A549 (cell line): ENCODE data around the gene TOX2. TPM values are rescaled to one million over a fixed set of nuclear protein-coding genes. Genes with fewer than 3 reads are reported as not detected.

Experiments used
- ATAC-seq, 2 experiments: fragments of 200-7000 bp in 1 of 2; fragments of >200 bp in 1 of 2; cut with Nextera tagmentation in 1 of 2; cut with Tn5 transposase in 1 of 2; 3 replicates each; pipeline versions ENCODE4 v1.8.0 to v1.9.1; 2018 to 2020; ENCODE audit warnings: mild to moderate bottlenecking in 1 of 2, moderate library complexity in 1 of 2
- CTCF ChIA-PET: fragments of 300-600 bp; sonication (Branson Sonifier 250); formaldehyde crosslinking; extraction: SDS; loops from one replicate; lab custom pipeline; 2021; ENCODE audit warnings: antibody characterized with exemption, inconsistent platforms; lab: Yijun Ruan, JAX
- POLR2A ChIA-PET: fragments of 350-600 bp; formaldehyde crosslinking; extraction: SDS; loops from one replicate; lab custom pipeline; 2021; ENCODE audit warnings: antibody characterized with exemption, inconsistent platforms; lab: Yijun Ruan, JAX
- DNase-seq, 2 experiments: peaks; one replicate each; pipeline versions ENCODE4 v3.0.0 to v3.0.0-alpha.2; 2011 to 2016; ENCODE audit warnings: low read depth in 1 of 2, low spot score in 1 of 2
- FAIRE-seq: peaks from 2 replicates; lab custom pipeline; 2011; peaks lifted over from hg19 to GRCh38; lab: Jason Lieb, UNC
- H3K27ac ChIP-seq, 2 experiments: fragments of >200 bp; sonication (Bioruptor Twin); formaldehyde crosslinking; 3 replicates each; pipeline ENCODE4 v1.5.1; 2016 to 2017
- H3K4me1 ChIP-seq: fragments of >200 bp; sonication (Bioruptor Twin); formaldehyde crosslinking; 3 replicates; pipeline ENCODE4 v1.6.1; 2016
- H3K4me2 ChIP-seq: fragments of >200 bp; sonication (Bioruptor Twin); formaldehyde crosslinking; 3 replicates; pipeline ENCODE4 v1.6.1; 2016
- H3K4me3 ChIP-seq: fragments of >200 bp; sonication (Bioruptor Twin); formaldehyde crosslinking; 3 replicates; pipeline ENCODE4 v1.5.1; 2016
- H3K9me3 ChIP-seq: fragments of >200 bp; sonication (Bioruptor Twin); formaldehyde crosslinking; 3 replicates; pipeline ENCODE4 v1.6.1; 2016
- ATOH8 ChIP-seq: fragments of 250-450 bp; sonication (Bioruptor Pico); IDR thresholded peaks from 2 replicates; pipeline ENCODE4 v1.5.0; 2020; ENCODE audit warnings: low read depth, mild to moderate bottlenecking, moderate library complexity
- CBX2 ChIP-seq: fragments of 200-600 bp; sonication (generic); IDR thresholded peaks from 2 replicates; pipeline ENCODE4 v1.6.1; 2016; ENCODE audit warnings: low read depth, mild to moderate bottlenecking, borderline replicate concordance
- EHF ChIP-seq: fragments of 250-450 bp; sonication (Bioruptor Pico); IDR thresholded peaks from 2 replicates; pipeline ENCODE4 v1.5.0; 2020; ENCODE audit warnings: mild to moderate bottlenecking
- EP300 ChIP-seq, 2 experiments: fragments of >200 bp; sonication (Bioruptor Twin); formaldehyde crosslinking; IDR thresholded peaks; 2 replicates in 1 of 2; 3 replicates in 1 of 2; pipeline ENCODE4 v1.6.1; 2016 to 2017
- FOXS1 ChIP-seq: fragments of 250-450 bp; sonication (Bioruptor Pico); IDR thresholded peaks from 2 replicates; pipeline ENCODE4 v1.5.0; 2020; ENCODE audit warnings: mild to moderate bottlenecking, moderate library complexity
- HES2 ChIP-seq: fragments of >200 bp; sonication (Bioruptor Twin); formaldehyde crosslinking; IDR thresholded peaks from 2 replicates; pipeline ENCODE4 v1.6.1; 2016
- HEYL ChIP-seq: fragments of 250-450 bp; sonication (Bioruptor Pico); IDR thresholded peaks from 2 replicates; pipeline ENCODE4 v1.8.0; 2021; ENCODE audit warnings: mild to moderate bottlenecking, moderate library complexity
- HMGXB4 ChIP-seq: fragments of 250-450 bp; sonication (Bioruptor Pico); IDR thresholded peaks from 2 replicates; pipeline ENCODE4 v1.5.0; 2021; ENCODE audit warnings: mild to moderate bottlenecking, moderate library complexity, borderline replicate concordance
- HOXA7 ChIP-seq: fragments of 250-450 bp; sonication (Bioruptor Pico); IDR thresholded peaks from 2 replicates; pipeline ENCODE4 v1.5.0; 2020; ENCODE audit warnings: mild to moderate bottlenecking, moderate library complexity
- HOXB5 ChIP-seq: fragments of 250-450 bp; sonication (Bioruptor Pico); IDR thresholded peaks from 2 replicates; pipeline ENCODE4 v1.5.0; 2020; ENCODE audit warnings: mild to moderate bottlenecking, moderate library complexity
- JUN ChIP-seq, 2 experiments: fragments of >200 bp; sonication (Bioruptor Twin); formaldehyde crosslinking; IDR thresholded peaks; 2 replicates in 1 of 2; 3 replicates in 1 of 2; pipeline ENCODE4 v1.6.1; 2016 to 2017
- KDM1A ChIP-seq: fragments of 200-600 bp; sonication (generic); IDR thresholded peaks from 2 replicates; pipeline ENCODE4 v1.6.1; 2016; ENCODE audit warnings: low read depth, mild to moderate bottlenecking
- MAX ChIP-seq: IDR thresholded peaks from 2 replicates; pipeline ENCODE4 v1.6.1; 2012
- PBX3 ChIP-seq: IDR thresholded peaks from 2 replicates; pipeline ENCODE4 v1.6.1; 2012
- PHF8 ChIP-seq: fragments of 200-600 bp; sonication (generic); IDR thresholded peaks from 2 replicates; pipeline ENCODE4 v1.6.1; 2016; ENCODE audit warnings: low read depth, mild to moderate bottlenecking, antibody characterized with exemption, moderate library complexity, borderline replicate concordance
- POLR2A ChIP-seq: IDR thresholded peaks from 2 replicates; pipeline ENCODE4 v1.6.1; 2012; ENCODE audit warnings: mild to moderate bottlenecking, low read length
- RARB ChIP-seq: fragments of 250-450 bp; sonication (Bioruptor Pico); IDR thresholded peaks from 2 replicates; pipeline ENCODE4 v1.8.0; 2021; ENCODE audit warnings: mild to moderate bottlenecking, moderate library complexity
- REST ChIP-seq: fragments of 200-600 bp; sonication (generic); IDR thresholded peaks from 2 replicates; pipeline ENCODE4 v1.6.1; 2016; ENCODE audit warnings: antibody characterized with exemption, mild to moderate bottlenecking, moderate library complexity
- RFX5 ChIP-seq: fragments of 450-650 bp; IDR thresholded peaks from 2 replicates; pipeline ENCODE4 v1.7.1; 2014; ENCODE audit warnings: antibody characterized with exemption, mild to moderate bottlenecking, moderate library complexity
- SREBF2 ChIP-seq: fragments of 450-650 bp; IDR thresholded peaks from 2 replicates; pipeline ENCODE4 v1.6.1; 2014; ENCODE audit warnings: mild to moderate bottlenecking, moderate library complexity
- WGBS: methylation state at CpG from one replicate; pipeline ENCODE4 v1.1.6; 2017; ENCODE audit errors: missing lambda C conversion rate; 5-methylcytosine and 5-hydroxymethylcytosine counted together
- polyA plus RNA-seq, 4 experiments: library from polyadenylated mRNA; depleted of rRNA in 3 of 4; stranded (reverse); fragments of >200 nt; fragmentation: RNase III in 1 of 4; extraction: RNeasy Plus Mini Kit Qiagen cat#74134 plus additional on column Dnase treatment in 1 of 4; gene quantifications; 2 replicates in 3 of 4; 3 replicates in 1 of 4; pipeline ENCODE4 v1.2.3, GENCODE V29; 2011 to 2017

Gene TOX2
- polyA plus RNA-seq, 2 of the 4 experiments (the other 2 are of a cell fraction): 2.5 to 5.3 TPM

- TF ChIP-seq HOXA7: no peak
- no peak for TF ChIP-seq RARB (CRISPR knock-in tag)
- no peak for TF ChIP-seq HOXB5
- TF ChIP-seq REST: no peak
- TF ChIP-seq JUN (IDR thresholded peaks at IDR 0.05): no peak
- H3K4me1 ChIP-seq: peaks cover 29% of the 10 kb centered on the region
- FAIRE-seq (no peak), DNase-seq (no peak), ATAC-seq (no peak)
- H3K4me2 ChIP-seq: no peak overlapping the region
- no peak overlapping the region for H3K4me3 ChIP-seq
- 93% methylated on average over 2 of the region's 2 CpGs for WGBS
- POLR2A ChIA-PET: no interaction called here
- H3K27ac ChIP-seq: peak overlapping the region in 1 of 2 experiments; percentile 68; a peak in 2 of 6 replicates
- no peaks in the 10 kb centered on the region for H3K9me3 ChIP-seq
- CTCF ChIA-PET: interaction anchor here (0.5 kb wide), 1 partner anchor 403 kb away, joined by 5 read pairs; no protein-coding TSS in a partner anchor
Measured at GRCh38 chr20:43946206-43946491, 31.5 kb downstream of the TOX2 start.

GRCh38 chr20:43946659-43947315 is 32.1 kb downstream of the TOX2 start:
- ATAC-seq (no peak), DNase-seq (no peak), FAIRE-seq (no peak)
- CTCF ChIA-PET: interaction anchor here (1.1 kb wide), 1 partner anchor 102 kb away, joined by 3 read pairs; no protein-coding TSS in a partner anchor
- H3K4me2 ChIP-seq: no peak overlapping the region
- no peaks in the 10 kb centered on the region for H3K9me3 ChIP-seq
- no peak overlapping the region for H3K4me3 ChIP-seq
- H3K27ac ChIP-seq: peak overlapping the region in 1 of 2 experiments; percentile 38; a peak in 3 of 6 replicates
- TF ChIP-seq CBX2 (no peak), ATOH8 (CRISPR knock-in tag) (no peak), SREBF2 (no peak), PBX3 (no peak), HMGXB4 (CRISPR knock-in tag) (no peak), KDM1A (no peak), EHF (no peak), FOXS1 (CRISPR knock-in tag) (no peak), PHF8 (no peak), HES2 (no peak), MAX (no peak), HEYL (CRISPR knock-in tag) (no peak), EP300 (IDR thresholded peaks at IDR 0.05) (no peak), POLR2A (no peak), RFX5 (no peak)
- TF ChIP-seq, all 56 proteins: peak for 0
- POLR2A ChIA-PET: no interaction called here
- 76% methylated on average over 9 of the region's 9 CpGs for WGBS
- peaks cover 22% of the 10 kb centered on the region for H3K4me1 ChIP-seq
